Measurements from ENCODE around the gene CACNA1I. TPM values are rescaled to one million over a fixed set of nuclear protein-coding genes. Genes with fewer than 3 reads are reported as not detected.

The CACNA1I gene
- polyA plus RNA-seq, 3 donors = 0.04 TPM; not detected in 2

DNA sequence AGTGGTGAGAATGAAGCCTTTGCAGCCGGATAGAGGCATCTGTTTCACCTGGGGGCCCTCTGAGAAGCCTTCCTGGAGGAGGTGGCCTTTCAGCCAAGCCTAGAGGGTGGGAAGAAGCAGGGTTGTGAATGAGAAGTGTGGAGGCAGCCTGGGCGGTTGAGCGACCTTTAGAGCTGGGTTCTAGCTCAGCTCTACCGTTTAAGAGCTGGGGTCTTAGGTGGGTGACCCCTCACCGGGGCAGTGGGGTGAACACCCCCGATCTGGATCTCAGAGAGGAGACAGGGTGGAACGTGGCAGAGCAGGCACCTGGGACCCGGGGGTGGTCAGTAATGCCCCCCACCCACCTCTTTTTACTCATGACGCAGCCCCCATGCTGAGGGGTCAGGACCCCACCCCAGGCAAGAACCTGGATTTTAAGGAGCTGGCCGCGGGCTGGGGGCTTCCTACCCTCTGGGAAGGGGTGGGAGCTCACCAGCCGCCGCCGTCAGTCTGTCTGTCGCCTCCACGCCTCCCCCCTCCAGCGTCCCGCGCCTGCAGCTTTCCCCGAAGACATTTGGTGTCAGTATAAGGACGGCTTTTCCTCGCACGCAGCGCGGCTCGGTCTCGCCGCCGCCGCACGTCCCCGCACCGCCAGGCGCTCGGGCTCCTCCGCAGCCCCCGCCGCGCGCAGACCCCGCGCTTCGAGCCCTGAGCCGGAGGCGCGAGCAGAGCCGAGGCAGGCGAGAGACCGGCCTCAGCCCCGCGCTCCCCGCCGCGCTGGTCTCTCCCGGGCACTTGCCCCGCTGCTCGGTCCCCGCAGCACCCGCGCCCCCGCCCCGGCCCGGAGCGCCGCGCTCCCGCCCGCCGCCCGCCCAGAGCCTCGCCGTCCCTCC is 13.3 kb upstream of the CACNA1I start:
- no peak overlapping the region for H3K27ac Mint-ChIP-seq
- H3K27ac ChIP-seq (ENCODE audit: low read depth in 1 of 2, low read length in 2 of 2) = no peak overlapping the region
- no peaks in the 10 kb centered on the region for H3K36me3 ChIP-seq (replicated peaks in 1 of 2; ENCODE audit: control insufficient read depth in 1 of 2, insufficient read depth in 2 of 2, low read length in 2 of 2)
- H3K4me1 Mint-ChIP-seq = peaks cover 1% of the 10 kb centered on the region
- H3K27me3 ChIP-seq (ENCODE audit: control insufficient read depth in 2 of 2, insufficient read depth in 2 of 2, low read length in 2 of 2) = peaks cover 25 to 55% of the 10 kb centered on the region in 2 donors
- no peak for DNase-seq
- H2AFZ ChIP-seq (ENCODE audit: insufficient read depth, low read depth, low read length, poor library complexity, severe bottlenecking) = no peak overlapping the region
- intact Hi-C loops (cut with micrococcal nuclease) = no loop called here
- no peaks in the 10 kb centered on the region for H4K20me1 ChIP-seq (ENCODE audit: insufficient read depth, low read length)
- no peak overlapping the region for H3K4me3 ChIP-seq (replicated peaks in 1 of 3; ENCODE audit: low read depth in 2 of 3, low read length in 3 of 3)
- H3K36me3 Mint-ChIP-seq = peaks cover 0 to 4% of the 10 kb centered on the region in 2 donors
- H3K27me3 Mint-ChIP-seq (ENCODE audit: low read depth in 3 of 3) = peaks cover 63 to 82% (median 65%) of the 10 kb centered on the region in 3 donors
- no peak overlapping the region for H3K9ac ChIP-seq (ENCODE audit: insufficient read depth, low read length, poor library complexity, severe bottlenecking)
- no peaks in the 10 kb centered on the region for H3K4me1 ChIP-seq (ENCODE audit: control insufficient read depth in 1 of 2, insufficient read depth in 2 of 2, low read length in 2 of 2)
- 6% methylated on average over 47 of the region's 72 CpGs for WGBS (ENCODE audit: insufficient coverage)
- peaks cover 0 to 7% (median 2%) of the 10 kb centered on the region in 7 donors for H3K9me3 Mint-ChIP-seq
- no peaks in the 10 kb centered on the region for H3K79me2 ChIP-seq (ENCODE audit: insufficient read depth, low read length)
- no peak overlapping the region for H3K4me2 ChIP-seq (replicated peaks; ENCODE audit: extremely low read depth, low read length, poor library complexity, severe bottlenecking)
- TF ChIP-seq, protein P1, sequence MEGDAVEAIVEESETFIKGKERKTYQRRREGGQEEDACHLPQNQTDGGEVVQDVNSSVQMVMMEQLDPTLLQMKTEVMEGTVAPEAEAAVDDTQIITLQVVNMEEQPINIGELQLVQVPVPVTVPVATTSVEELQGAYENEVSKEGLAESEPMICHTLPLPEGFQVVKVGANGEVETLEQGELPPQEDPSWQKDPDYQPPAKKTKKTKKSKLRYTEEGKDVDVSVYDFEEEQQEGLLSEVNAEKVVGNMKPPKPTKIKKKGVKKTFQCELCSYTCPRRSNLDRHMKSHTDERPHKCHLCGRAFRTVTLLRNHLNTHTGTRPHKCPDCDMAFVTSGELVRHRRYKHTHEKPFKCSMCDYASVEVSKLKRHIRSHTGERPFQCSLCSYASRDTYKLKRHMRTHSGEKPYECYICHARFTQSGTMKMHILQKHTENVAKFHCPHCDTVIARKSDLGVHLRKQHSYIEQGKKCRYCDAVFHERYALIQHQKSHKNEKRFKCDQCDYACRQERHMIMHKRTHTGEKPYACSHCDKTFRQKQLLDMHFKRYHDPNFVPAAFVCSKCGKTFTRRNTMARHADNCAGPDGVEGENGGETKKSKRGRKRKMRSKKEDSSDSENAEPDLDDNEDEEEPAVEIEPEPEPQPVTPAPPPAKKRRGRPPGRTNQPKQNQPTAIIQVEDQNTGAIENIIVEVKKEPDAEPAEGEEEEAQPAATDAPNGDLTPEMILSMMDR (IDR thresholded peaks at IDR 0.05) = no peak
- H3K4me3 Mint-ChIP-seq = peak overlapping the region in 1 of 2 donors; percentile 76
- peaks cover 0 to 13% of the 10 kb centered on the region in 2 donors for H3K9me3 ChIP-seq (replicated peaks in 1 of 2; ENCODE audit: control insufficient read depth in 1 of 2, insufficient read depth in 1 of 2, low read length in 2 of 2)

DNA sequence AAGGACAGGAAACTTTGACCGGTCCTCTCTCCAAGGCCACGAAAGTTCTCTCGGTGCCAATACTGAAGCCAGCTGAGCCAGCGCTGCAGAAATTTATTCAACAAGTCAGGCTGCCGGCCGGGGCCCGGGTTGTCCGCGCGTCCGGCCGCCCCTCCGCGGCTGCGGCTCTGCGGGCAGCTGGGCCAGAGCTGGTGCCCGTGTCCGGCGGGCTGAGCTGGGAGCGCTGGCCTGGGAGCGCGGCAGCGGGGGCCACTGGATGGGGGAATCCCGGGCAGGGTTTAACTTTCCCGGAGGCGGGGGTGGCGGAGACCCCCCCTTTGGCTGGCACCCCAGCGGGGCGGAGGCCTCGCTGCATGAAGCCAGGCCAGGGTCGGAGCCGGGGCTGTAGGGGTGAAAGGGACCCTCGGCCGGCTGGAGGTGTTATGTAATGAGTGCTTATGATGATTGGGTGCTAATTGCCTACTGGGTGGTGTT is 12.3 kb upstream of the CACNA1I start:
- intact Hi-C loops (cut with micrococcal nuclease) = no loop called here
- Histone ChIP-seq H3K4me3 (replicated peaks in 1 of 3; ENCODE audit: low read depth in 2 of 3, low read length in 3 of 3) (no peak overlapping the region), H3K9me3 (replicated peaks in 1 of 2; ENCODE audit: control insufficient read depth in 1 of 2, insufficient read depth in 1 of 2, low read length in 2 of 2) (peaks cover 0 to 13% of the 10 kb centered on the region in 2 donors), H3K79me2 (ENCODE audit: insufficient read depth, low read length) (no peaks in the 10 kb centered on the region), H4K20me1 (ENCODE audit: insufficient read depth, low read length) (no peaks in the 10 kb centered on the region), H3K27ac (ENCODE audit: low read depth in 1 of 2, low read length in 2 of 2) (no peak overlapping the region), H3K4me1 (ENCODE audit: control insufficient read depth in 1 of 2, insufficient read depth in 2 of 2, low read length in 2 of 2) (no peaks in the 10 kb centered on the region), H3K9ac (ENCODE audit: insufficient read depth, low read length, poor library complexity, severe bottlenecking) (no peak overlapping the region), H3K27me3 (ENCODE audit: control insufficient read depth in 2 of 2, insufficient read depth in 2 of 2, low read length in 2 of 2) (peaks cover 25 to 53% of the 10 kb centered on the region in 2 donors), H3K36me3 (replicated peaks in 1 of 2; ENCODE audit: control insufficient read depth in 1 of 2, insufficient read depth in 2 of 2, low read length in 2 of 2) (no peaks in the 10 kb centered on the region), H3K4me2 (replicated peaks; ENCODE audit: extremely low read depth, low read length, poor library complexity, severe bottlenecking) (no peak overlapping the region), H2AFZ (ENCODE audit: insufficient read depth, low read depth, low read length, poor library complexity, severe bottlenecking) (no peak overlapping the region)
- WGBS (ENCODE audit: insufficient coverage) = 10% methylated on average over 34 of the region's 34 CpGs
- Mint-ChIP-seq H3K4me1 (peaks cover 1% of the 10 kb centered on the region), H3K9me3 (peaks cover 0 to 7% (median 2%) of the 10 kb centered on the region in 7 donors), H3K27me3 (ENCODE audit: low read depth in 3 of 3) (peaks cover 57 to 76% (median 58%) of the 10 kb centered on the region in 3 donors), H3K27ac (no peak overlapping the region), H3K36me3 (peaks cover 0 to 4% of the 10 kb centered on the region in 2 donors), H3K4me3 (peak overlapping the region in 1 of 2 donors; percentile 75)
- DNase-seq = no peak
- TF ChIP-seq, protein P1 (IDR thresholded peaks at IDR 0.05) = no peak
